Type B pancreatic cell (in vitro differentiated cells): ENCODE data around the gene CCP110. TPM values are rescaled to one million over a fixed set of nuclear protein-coding genes. Genes with fewer than 3 reads are reported as not detected.

ENCODE experiments used
- DNase-seq: peaks from one replicate; pipeline ENCODE4 v3.0.0; 2021; ENCODE audit warnings: mixed read lengths; ENCODE audit not compliant: unreplicated experiment; ENCODE audit errors: extremely low spot score
- H3K27ac Mint-ChIP-seq: 2 replicates; pipeline ENCODE4 v1.8.0; 2021; ENCODE audit warnings: mild to moderate bottlenecking, mixed read lengths
- H3K27me3 Mint-ChIP-seq: 2 replicates; pipeline ENCODE4 v1.8.0; 2021; ENCODE audit warnings: mixed read lengths
- H3K36me3 Mint-ChIP-seq: 2 replicates; pipeline ENCODE4 v1.8.0; 2021; ENCODE audit warnings: mixed read lengths
- H3K4me1 Mint-ChIP-seq: one replicate; pipeline ENCODE4 v1.8.0; 2021; ENCODE audit warnings: mixed read lengths; ENCODE audit not compliant: unreplicated experiment
- H3K4me3 Mint-ChIP-seq: 2 replicates; pipeline ENCODE4 v1.8.0; 2021; ENCODE audit warnings: mild to moderate bottlenecking, mixed read lengths
- H3K9me3 Mint-ChIP-seq: 2 replicates; pipeline ENCODE4 v1.8.0; 2021; ENCODE audit warnings: mixed read lengths
- CTCF ChIP-seq: fragments of 200-600 bp; sonication (generic); conservative IDR thresholded peaks from 2 replicates; pipeline ENCODE4 v1.5.0; 2021; ENCODE audit warnings: antibody characterized with exemption, mild to moderate bottlenecking
- total RNA-seq: library from RNA; stranded (reverse); gene quantifications from 2 replicates; pipeline ENCODE4 v1.2.1, GENCODE V29; 2021; ENCODE audit warnings: low replicate concordance

CCP110 gene
- total RNA-seq, 1 donor from 2014 or later: 29.1 TPM

DNA sequence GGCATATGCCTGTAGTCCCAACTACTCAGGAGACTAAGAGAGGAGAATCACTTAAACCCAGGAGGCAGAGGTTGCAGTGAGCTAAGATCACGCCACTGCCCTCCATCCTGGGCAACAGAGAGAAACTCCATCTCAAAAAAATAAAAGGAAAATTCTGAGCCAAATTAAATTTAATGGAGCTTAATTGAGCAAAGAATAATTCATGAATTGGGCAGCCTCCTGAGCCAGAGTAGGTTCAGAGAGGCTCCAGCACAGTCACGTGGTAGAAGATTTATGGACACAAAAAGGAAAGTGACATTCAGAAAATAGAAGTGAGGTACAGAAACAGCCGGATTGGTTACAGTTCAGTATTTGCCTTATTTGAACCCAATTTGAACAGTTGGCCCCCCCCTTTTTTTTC, 42.6 kb downstream of the CCP110 start:
- no peak for DNase-seq
- Mint-ChIP-seq H3K9me3 (no peaks in the 10 kb centered on the region), H3K36me3 (peaks cover 15% of the 10 kb centered on the region), H3K27me3 (no peaks in the 10 kb centered on the region), H3K4me3 (no peak overlapping the region), H3K4me1 (no peaks in the 10 kb centered on the region), H3K27ac (no peak overlapping the region)
- TF ChIP-seq CTCF: no peak

DNA sequence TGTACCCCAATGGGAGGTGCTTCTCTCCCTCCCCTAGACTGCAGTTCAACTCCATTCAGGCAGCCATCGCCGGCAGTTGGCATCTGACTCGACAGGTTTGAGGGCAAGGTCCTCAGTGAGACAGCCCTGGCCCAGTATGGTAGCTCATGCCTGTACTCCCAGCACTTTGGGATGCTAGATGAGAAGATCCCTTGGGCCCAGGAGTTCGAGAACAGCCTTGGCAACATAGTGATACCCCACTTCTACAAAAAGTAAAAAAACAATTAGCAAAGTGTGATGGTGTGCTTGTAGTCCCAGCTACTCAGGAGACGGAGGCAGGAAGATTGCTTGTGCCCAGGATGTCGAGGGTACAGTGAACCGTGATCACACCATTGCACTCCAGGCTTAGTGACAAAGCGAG, 43.8 kb downstream of the CCP110 start:
- no peak overlapping the region for H3K4me3 Mint-ChIP-seq
- H3K36me3 Mint-ChIP-seq: peaks cover 15% of the 10 kb centered on the region
- no peaks in the 10 kb centered on the region for H3K4me1 Mint-ChIP-seq
- H3K27me3 Mint-ChIP-seq: no peaks in the 10 kb centered on the region
- peak; percentile 51 for DNase-seq
- no peak for TF ChIP-seq CTCF
- H3K9me3 Mint-ChIP-seq: no peaks in the 10 kb centered on the region
- no peak overlapping the region for H3K27ac Mint-ChIP-seq

- no peaks in the 10 kb centered on the region for H3K27me3 Mint-ChIP-seq
- no peak overlapping the region for H3K4me3 Mint-ChIP-seq
- TF ChIP-seq CTCF: no peak
- DNase-seq: no peak
- H3K36me3 Mint-ChIP-seq: peaks cover 30% of the 10 kb centered on the region
- H3K4me1 Mint-ChIP-seq: no peaks in the 10 kb centered on the region
- H3K27ac Mint-ChIP-seq: no peak overlapping the region
- no peaks in the 10 kb centered on the region for H3K9me3 Mint-ChIP-seq
Measured at GRCh38 chr16:19573997-19574396, 50.3 kb downstream of the CCP110 start.

- no peak for DNase-seq
- Mint-ChIP-seq H3K4me3 (no peak overlapping the region), H3K27me3 (no peaks in the 10 kb centered on the region), H3K27ac (no peak overlapping the region), H3K4me1 (no peaks in the 10 kb centered on the region), H3K9me3 (no peaks in the 10 kb centered on the region), H3K36me3 (peaks cover 32% of the 10 kb centered on the region)
- TF ChIP-seq CTCF: no peak
Measured at GRCh38 chr16:19574615-19575014, 50.9 kb downstream of the CCP110 start.

DNA sequence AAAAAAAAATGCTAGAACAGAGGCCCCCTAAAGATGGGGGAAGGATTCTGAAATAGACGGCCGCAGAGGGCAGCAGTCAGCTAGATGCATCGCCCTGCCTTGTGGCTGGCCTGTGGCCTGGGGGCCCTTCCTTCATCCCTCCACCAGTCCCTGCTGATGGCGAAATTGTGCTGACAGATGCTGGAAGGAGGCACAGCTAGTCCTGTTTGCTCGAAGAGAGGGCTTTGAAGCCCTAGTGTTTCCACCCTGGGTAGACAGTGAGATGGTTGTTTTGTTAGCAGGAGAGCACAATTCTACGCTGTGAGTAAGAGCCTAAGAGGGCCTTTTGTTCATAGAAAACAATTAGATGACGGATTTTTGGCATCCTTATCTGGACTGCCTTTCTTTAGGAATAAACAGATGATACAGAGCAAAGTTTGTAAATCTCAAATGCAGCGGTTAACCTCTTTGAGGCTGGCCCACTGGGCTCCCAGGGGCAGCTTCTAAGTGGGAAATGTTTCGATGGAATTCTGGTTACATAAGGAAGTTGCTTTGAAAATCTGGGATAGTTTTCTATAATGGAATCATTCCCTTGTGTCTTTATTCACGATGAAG, 54.7 kb downstream of the CCP110 start:
- no peak overlapping the region for H3K4me3 Mint-ChIP-seq
- DNase-seq: no peak
- H3K4me1 Mint-ChIP-seq: no peaks in the 10 kb centered on the region
- H3K9me3 Mint-ChIP-seq: no peaks in the 10 kb centered on the region
- H3K36me3 Mint-ChIP-seq: peaks cover 46% of the 10 kb centered on the region
- H3K27me3 Mint-ChIP-seq: no peaks in the 10 kb centered on the region
- H3K27ac Mint-ChIP-seq: no peak overlapping the region
- TF ChIP-seq CTCF: no peak
